Lower lobe of right lung (tissue), 2 donors: Measurements from ENCODE around the gene C19orf67. TPM values are rescaled to one million over a fixed set of nuclear protein-coding genes. Genes with fewer than 3 reads are reported as not detected.
A peak's percentile ranks its signal among the peaks of the same experiment; 100 is the strongest.
"Not testable (repeated sequence)": the region's sequence is repeated elsewhere in the genome, so short reads cannot be mapped to it uniquely, and the experiment has no call there.

Source experiments
- ATAC-seq, 2 donors: fragments of 200-7000 bp; cut with Tn5 transposase; one replicate each; pipeline ENCODE4 v1.9.1; 2020 to 2022; ENCODE audit warnings: mild to moderate bottlenecking in 2 of 2, moderate library complexity in 2 of 2
- DNase-seq: peaks from one replicate; pipeline ENCODE4 v3.0.0-alpha.2; 2020
- H3K27ac ChIP-seq: fragments of 200-600 bp; one replicate; pipeline ENCODE4 v1.8.0; 2022
- H3K27me3 ChIP-seq: fragments of 200-600 bp; one replicate; pipeline ENCODE4 v1.8.0; 2022; ENCODE audit warnings: low read depth
- H3K36me3 ChIP-seq: fragments of 200-600 bp; one replicate; pipeline ENCODE4 v1.8.0; 2022; ENCODE audit warnings: mild to moderate bottlenecking
- H3K4me1 ChIP-seq: fragments of 200-600 bp; one replicate; pipeline ENCODE4 v1.8.0; 2022
- H3K4me3 ChIP-seq: fragments of 200-600 bp; one replicate; pipeline ENCODE4 v1.8.0; 2022; ENCODE audit warnings: mild to moderate bottlenecking
- H3K9me3 ChIP-seq: fragments of 200-600 bp; one replicate; pipeline ENCODE4 v1.8.0; 2022
- intact Hi-C: fragments of 100-400 bp; cut with DNase I; formaldehyde crosslinking; loops from one replicate; pipeline ENCODE4 v1.11.0; 2022
- total RNA-seq: library from RNA; stranded (reverse); fragmentation: NEBNext Ultra II Directional; extraction: Animal tissue kit (Norgen Biotek cat#: 25700); gene quantifications from one replicate; pipeline ENCODE4 v1.2.1, GENCODE V29; 2021
- TF ChIP-seq, protein P1 (sequence below): fragments of 200-600 bp; IDR thresholded peaks from one replicate; pipeline ENCODE4 v1.8.0; 2022; ENCODE audit warnings: antibody characterized with exemption, mild to moderate bottlenecking
- donor health status: DM: no; HTN: yes; CAD: no; lungs with severe emphysema.

C19orf67 gene
- total RNA-seq, 1 donor from 2014 or later: not detected

DNA sequence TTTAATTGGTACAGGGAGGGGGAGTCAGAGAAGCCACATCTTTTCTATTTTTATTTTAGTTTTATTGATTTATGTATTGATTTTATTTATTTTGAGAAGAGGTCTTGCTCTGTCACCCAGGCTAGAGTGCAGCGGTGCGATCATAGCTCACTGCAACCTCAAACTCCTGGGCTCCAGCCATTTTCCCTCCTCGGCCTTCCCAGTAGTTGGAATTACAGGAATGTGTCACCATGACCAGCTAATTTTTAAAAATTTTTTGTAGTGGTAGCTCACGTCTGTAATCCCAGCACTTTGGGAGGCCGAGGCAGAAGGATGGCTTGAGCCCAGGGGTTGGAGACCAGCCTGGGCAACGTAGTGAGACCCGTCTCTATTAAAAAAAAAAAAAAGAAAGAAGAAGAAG lies 49.9 kb downstream of the C19orf67 start:
- Histone ChIP-seq H3K27me3 (no peaks in the 10 kb centered on the region), H3K27ac (no peak overlapping the region), H3K4me3 (no peak overlapping the region), H3K9me3 (no peaks in the 10 kb centered on the region), H3K36me3 (peaks cover 8% of the 10 kb centered on the region), H3K4me1 (peaks cover 6% of the 10 kb centered on the region)
- ATAC-seq (no peak), DNase-seq (no peak)
- intact Hi-C loops: no loop called here
- TF ChIP-seq, protein P1, sequence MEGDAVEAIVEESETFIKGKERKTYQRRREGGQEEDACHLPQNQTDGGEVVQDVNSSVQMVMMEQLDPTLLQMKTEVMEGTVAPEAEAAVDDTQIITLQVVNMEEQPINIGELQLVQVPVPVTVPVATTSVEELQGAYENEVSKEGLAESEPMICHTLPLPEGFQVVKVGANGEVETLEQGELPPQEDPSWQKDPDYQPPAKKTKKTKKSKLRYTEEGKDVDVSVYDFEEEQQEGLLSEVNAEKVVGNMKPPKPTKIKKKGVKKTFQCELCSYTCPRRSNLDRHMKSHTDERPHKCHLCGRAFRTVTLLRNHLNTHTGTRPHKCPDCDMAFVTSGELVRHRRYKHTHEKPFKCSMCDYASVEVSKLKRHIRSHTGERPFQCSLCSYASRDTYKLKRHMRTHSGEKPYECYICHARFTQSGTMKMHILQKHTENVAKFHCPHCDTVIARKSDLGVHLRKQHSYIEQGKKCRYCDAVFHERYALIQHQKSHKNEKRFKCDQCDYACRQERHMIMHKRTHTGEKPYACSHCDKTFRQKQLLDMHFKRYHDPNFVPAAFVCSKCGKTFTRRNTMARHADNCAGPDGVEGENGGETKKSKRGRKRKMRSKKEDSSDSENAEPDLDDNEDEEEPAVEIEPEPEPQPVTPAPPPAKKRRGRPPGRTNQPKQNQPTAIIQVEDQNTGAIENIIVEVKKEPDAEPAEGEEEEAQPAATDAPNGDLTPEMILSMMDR: no peak

GRCh38 chr19:14035159-14035558 lies 50.4 kb downstream of the C19orf67 start:
- H3K9me3 ChIP-seq, ATAC-seq, H3K36me3 ChIP-seq, intact Hi-C loops, H3K27me3 ChIP-seq, DNase-seq, H3K27ac ChIP-seq, H3K4me3 ChIP-seq, H3K4me1 ChIP-seq: not testable (repeated sequence)

GRCh38 chr19:14033946-14034345 lies 51.6 kb downstream of the C19orf67 start:
- Histone ChIP-seq H3K27me3 (no peaks in the 10 kb centered on the region), H3K36me3 (no peaks in the 10 kb centered on the region), H3K4me1 (peaks cover 6% of the 10 kb centered on the region), H3K4me3 (no peak overlapping the region), H3K27ac (no peak overlapping the region), H3K9me3 (no peaks in the 10 kb centered on the region)
- no peak for ATAC-seq
- intact Hi-C loops: no loop called here
- no peak for DNase-seq
- TF ChIP-seq, protein P1: no peak

DNA sequence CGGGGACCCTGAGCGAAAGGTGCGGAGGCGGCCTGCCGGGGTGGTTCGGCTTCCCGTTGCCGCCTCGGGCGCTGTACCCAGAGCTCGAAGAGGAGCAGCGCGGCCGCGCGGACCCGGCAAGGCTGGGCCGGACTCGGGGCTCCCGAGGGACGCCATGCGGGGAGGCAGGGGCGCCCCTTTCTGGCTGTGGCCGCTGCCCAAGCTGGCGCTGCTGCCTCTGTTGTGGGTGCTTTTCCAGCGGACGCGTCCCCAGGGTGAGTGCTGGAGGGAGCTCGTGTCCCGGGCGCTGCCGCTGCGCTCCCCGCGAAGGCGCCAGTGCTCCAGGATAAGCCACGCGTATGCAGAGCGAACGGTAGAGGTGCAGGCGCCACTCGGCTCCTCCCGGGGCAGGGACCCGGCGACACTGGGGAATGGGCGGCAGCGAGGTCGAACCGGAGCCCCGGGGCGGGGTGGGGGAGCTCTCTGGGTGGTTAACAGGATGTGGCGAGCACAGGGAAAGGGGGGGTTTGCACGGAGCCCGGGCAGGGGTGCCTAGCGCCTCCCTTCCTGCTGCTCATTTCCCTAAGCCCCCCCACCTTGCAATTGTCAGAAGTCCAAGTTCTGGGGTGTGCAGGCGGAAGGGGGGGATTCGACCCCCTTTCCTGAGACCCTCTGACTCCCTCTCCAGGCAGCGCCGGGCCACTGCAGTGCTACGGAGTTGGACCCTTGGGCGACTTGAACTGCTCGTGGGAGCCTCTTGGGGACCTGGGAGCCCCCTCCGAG lies 53.7 kb downstream of the C19orf67 start, which contains the start of gene IL27RA:
Gene IL27RA (plus strand): TSS at position 44 of the 762 bp plus-strand sequence. CDS start 111 bp downstream, at position 155.
- intact Hi-C loops: no loop called here
- peak; percentile 81 for DNase-seq
- peak; percentile 87 to 90 for ATAC-seq
- H3K27ac ChIP-seq: peak within 1 kb of the TSS; percentile 95
- peaks cover 6% of the 10 kb centered on the region for H3K4me1 ChIP-seq
- H3K4me3 ChIP-seq: peak within 1 kb of the TSS; percentile 78
- no peaks in the 10 kb centered on the region for H3K27me3 ChIP-seq
- H3K36me3 ChIP-seq: no peaks in the 10 kb centered on the region
- H3K9me3 ChIP-seq: no peaks in the 10 kb centered on the region
- TF ChIP-seq, protein P1: peak; percentile 65

Other genes with a start within 250 kb of the C19orf67 start
- 0.68 TPM for gene NANOS3, start 208.6 kb downstream of the C19orf67 start, total RNA-seq
- 2.0 TPM for gene BRME1, start 179.7 kb downstream of the C19orf67 start, total RNA-seq
- 32.4 TPM for gene CC2D1A, start 179.6 kb downstream of the C19orf67 start, total RNA-seq
- 2.7 TPM for gene PODNL1, start 147.4 kb downstream of the C19orf67 start, total RNA-seq
- 28.4 TPM for gene DCAF15, start 133.3 kb downstream of the C19orf67 start, total RNA-seq
- 17.8 TPM for gene RFX1, start 79.5 kb downstream of the C19orf67 start, total RNA-seq
- not detected for gene RLN3, start 57.6 kb downstream of the C19orf67 start, total RNA-seq
- 20.4 TPM for gene IL27RA, start 54.0 kb downstream of the C19orf67 start, total RNA-seq
- gene PALM3, start 23.7 kb downstream of the C19orf67 start, total RNA-seq: 7.7 TPM
- 7.1 TPM for gene MISP3, start 13.0 kb downstream of the C19orf67 start, total RNA-seq
- gene SAMD1, start 5.0 kb upstream of the C19orf67 start, total RNA-seq: 51.4 TPM
- gene PRKACA, start 32.0 kb upstream of the C19orf67 start, total RNA-seq: 87.1 TPM
- 2.6 TPM for gene ASF1B, start 50.8 kb upstream of the C19orf67 start, total RNA-seq
- gene ADGRL1, start 120.4 kb upstream of the C19orf67 start, total RNA-seq: 28.7 TPM